Measurements from ENCODE around the gene AATK. TPM values are rescaled to one million over a fixed set of nuclear protein-coding genes. Genes with fewer than 3 reads are reported as not detected.

Gene AATK
- total and polyA plus RNA-seq, 2 of the 13 experiments (the other 11 are each of a cell fraction or from before 2014, with no cell fraction given) = 2.9 to 8.4 TPM

- TF ChIP-seq FLYWCH1 (CRISPR knock-in tag; IDR thresholded peaks at IDR 0.05) = no peak
- TF ChIP-seq HHEX (CRISPR knock-in tag; IDR thresholded peaks at IDR 0.05) = no peak
- TF ChIP-seq ZNF615 (CRISPR knock-in tag; IDR thresholded peaks at IDR 0.05; ENCODE audit: borderline replicate concordance) = no peak
- peak; percentile 98; the same call in 1 of the 2 replicates for TF ChIP-seq ZNF580 (CRISPR knock-in tag; IDR thresholded peaks at IDR 0.05; ENCODE audit: borderline replicate concordance, low read depth)
- no peak for TF ChIP-seq ZNF619 (CRISPR knock-in tag; IDR thresholded peaks at IDR 0.05)
- TF ChIP-seq JUN (CRISPR knock-in tag; IDR thresholded peaks at IDR 0.05) = 0 out of 2 replicates have a peak, but pooled peaks have one; percentile 45
- TF ChIP-seq GMEB1 (CRISPR knock-in tag; IDR thresholded peaks at IDR 0.05; ENCODE audit: borderline replicate concordance) = peak; percentile 67
- peak; percentile 95 for TF ChIP-seq ZNF605 (CRISPR knock-in tag; IDR thresholded peaks at IDR 0.05)
- no peak for TF ChIP-seq NCOR1 (IDR thresholded peaks at IDR 0.05; ENCODE audit: borderline replicate concordance, low read length)
- TF ChIP-seq MBD4 (IDR thresholded peaks at IDR 0.05; ENCODE audit: borderline replicate concordance, low read length) = no peak
- TF ChIP-seq ZNF362 (CRISPR knock-in tag; IDR thresholded peaks at IDR 0.05; ENCODE audit: borderline replicate concordance) = no peak
- TF ChIP-seq JUND (CRISPR knock-in tag; IDR thresholded peaks at IDR 0.05) = peak; percentile 60
- peak; percentile 98 for TF ChIP-seq ZNF607 (CRISPR knock-in tag; IDR thresholded peaks at IDR 0.05; ENCODE audit: borderline replicate concordance)
- TF ChIP-seq ZNF441 (CRISPR knock-in tag; IDR thresholded peaks at IDR 0.05; ENCODE audit: borderline replicate concordance) = peak; percentile 89
- peak; percentile 96 for TF ChIP-seq TBX2 (CRISPR knock-in tag; IDR thresholded peaks at IDR 0.05; ENCODE audit: borderline replicate concordance)
- TF ChIP-seq MAFF (IDR thresholded peaks at IDR 0.05; ENCODE audit: low read depth, low read length) = peak; percentile 83
- peak; percentile 56 for TF ChIP-seq POLR2AphosphoS5 (IDR thresholded peaks at IDR 0.05; ENCODE audit: low read depth, low read length)
- 0 out of 2 replicates have a peak, but pooled peaks have one; percentile 65 for TF ChIP-seq TGIF2 (CRISPR knock-in tag; IDR thresholded peaks at IDR 0.05)
- peak; percentile 74 for TF ChIP-seq FOSL2 (CRISPR knock-in tag; IDR thresholded peaks at IDR 0.05)
- TF ChIP-seq ZBTB1 (CRISPR knock-in tag; IDR thresholded peaks at IDR 0.05; ENCODE audit: borderline replicate concordance) = no peak
- peak; percentile 98 for TF ChIP-seq ZSCAN12 (CRISPR knock-in tag; IDR thresholded peaks at IDR 0.05)
- TF ChIP-seq PAWR (CRISPR knock-in tag; IDR thresholded peaks at IDR 0.05; ENCODE audit: borderline replicate concordance) = no peak
- no peak for TF ChIP-seq NR3C1 (CRISPR knock-in tag; IDR thresholded peaks at IDR 0.05)
- TF ChIP-seq ARNT2 (CRISPR knock-in tag; IDR thresholded peaks at IDR 0.05; ENCODE audit: low read depth) = peak; percentile 94
- peak; percentile 89 for TF ChIP-seq ZC3H13 (CRISPR knock-in tag; IDR thresholded peaks at IDR 0.05)
- TF ChIP-seq ZNF768 (CRISPR knock-in tag; IDR thresholded peaks at IDR 0.05) = 0 out of 2 replicates have a peak, but pooled peaks have one; percentile 21
- TF ChIP-seq DRAP1 (CRISPR knock-in tag; IDR thresholded peaks at IDR 0.05) = peak; percentile 93
Observed at GRCh38 chr17:81083125-81083765, 82.8 kb downstream of the AATK start (continued).

All from HepG2 (cell line).